OCI-LY7 (cell line): ENCODE results near the gene EXTL1.

ENCODE experiments used
- EZH2phosphoT487 ChIP-seq: fragments of 200-600 bp; sonication (generic); IDR thresholded peaks from 2 replicates; pipeline ENCODE4 v1.6.1; 2018; ENCODE audit warnings: low read depth, borderline replicate concordance, mild to moderate bottlenecking, mixed run types, antibody characterized with exemption, low read length, moderate library complexity, mixed read lengths
- TF ChIP-seq, protein P1 (sequence below): fragments of 200-600 bp; sonication (generic); conservative IDR thresholded peaks from 2 replicates; pipeline ENCODE4 v1.5.1; 2014; ENCODE audit warnings: mild to moderate bottlenecking, antibody characterized with exemption, low read length, moderate library complexity, mixed read lengths

- TF ChIP-seq EZH2phosphoT487 = no peak
- TF ChIP-seq, protein P1, sequence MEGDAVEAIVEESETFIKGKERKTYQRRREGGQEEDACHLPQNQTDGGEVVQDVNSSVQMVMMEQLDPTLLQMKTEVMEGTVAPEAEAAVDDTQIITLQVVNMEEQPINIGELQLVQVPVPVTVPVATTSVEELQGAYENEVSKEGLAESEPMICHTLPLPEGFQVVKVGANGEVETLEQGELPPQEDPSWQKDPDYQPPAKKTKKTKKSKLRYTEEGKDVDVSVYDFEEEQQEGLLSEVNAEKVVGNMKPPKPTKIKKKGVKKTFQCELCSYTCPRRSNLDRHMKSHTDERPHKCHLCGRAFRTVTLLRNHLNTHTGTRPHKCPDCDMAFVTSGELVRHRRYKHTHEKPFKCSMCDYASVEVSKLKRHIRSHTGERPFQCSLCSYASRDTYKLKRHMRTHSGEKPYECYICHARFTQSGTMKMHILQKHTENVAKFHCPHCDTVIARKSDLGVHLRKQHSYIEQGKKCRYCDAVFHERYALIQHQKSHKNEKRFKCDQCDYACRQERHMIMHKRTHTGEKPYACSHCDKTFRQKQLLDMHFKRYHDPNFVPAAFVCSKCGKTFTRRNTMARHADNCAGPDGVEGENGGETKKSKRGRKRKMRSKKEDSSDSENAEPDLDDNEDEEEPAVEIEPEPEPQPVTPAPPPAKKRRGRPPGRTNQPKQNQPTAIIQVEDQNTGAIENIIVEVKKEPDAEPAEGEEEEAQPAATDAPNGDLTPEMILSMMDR = no peak
Observed at GRCh38 chr1:26023826-26024225, 2.3 kb downstream of the EXTL1 start.
